GM12878 (cell line): ENCODE measurements around the gene ME3.

Experiments
- EP300 ChIP-seq, 2 experiments: fragments of 150-350 bp in 1 of 2; IDR thresholded peaks; 2 replicates each; pipeline ENCODE4 v1.6.1; 2011 to 2012; ENCODE audit warnings: low read depth in 2 of 2, low read length in 2 of 2, borderline replicate concordance in 1 of 2, improper control_type of control experiment in 1 of 2, inconsistent platforms in 1 of 2; ENCODE audit not compliant: control insufficient read depth in 1 of 2
- JUND ChIP-seq: IDR thresholded peaks from 2 replicates; pipeline ENCODE4 v1.6.1; 2012; ENCODE audit warnings: low read depth, mild to moderate bottlenecking, low read length, improper control_type of control experiment, moderate library complexity
- POLR2A ChIP-seq: IDR thresholded peaks from 2 replicates; pipeline ENCODE4 v1.6.1; 2011; ENCODE audit warnings: low read depth, mild to moderate bottlenecking, low read length
- SIN3A ChIP-seq: IDR thresholded peaks from 2 replicates; pipeline ENCODE4 v1.6.1; 2012; ENCODE audit warnings: low read depth, low read length, improper control_type of control experiment

DNA sequence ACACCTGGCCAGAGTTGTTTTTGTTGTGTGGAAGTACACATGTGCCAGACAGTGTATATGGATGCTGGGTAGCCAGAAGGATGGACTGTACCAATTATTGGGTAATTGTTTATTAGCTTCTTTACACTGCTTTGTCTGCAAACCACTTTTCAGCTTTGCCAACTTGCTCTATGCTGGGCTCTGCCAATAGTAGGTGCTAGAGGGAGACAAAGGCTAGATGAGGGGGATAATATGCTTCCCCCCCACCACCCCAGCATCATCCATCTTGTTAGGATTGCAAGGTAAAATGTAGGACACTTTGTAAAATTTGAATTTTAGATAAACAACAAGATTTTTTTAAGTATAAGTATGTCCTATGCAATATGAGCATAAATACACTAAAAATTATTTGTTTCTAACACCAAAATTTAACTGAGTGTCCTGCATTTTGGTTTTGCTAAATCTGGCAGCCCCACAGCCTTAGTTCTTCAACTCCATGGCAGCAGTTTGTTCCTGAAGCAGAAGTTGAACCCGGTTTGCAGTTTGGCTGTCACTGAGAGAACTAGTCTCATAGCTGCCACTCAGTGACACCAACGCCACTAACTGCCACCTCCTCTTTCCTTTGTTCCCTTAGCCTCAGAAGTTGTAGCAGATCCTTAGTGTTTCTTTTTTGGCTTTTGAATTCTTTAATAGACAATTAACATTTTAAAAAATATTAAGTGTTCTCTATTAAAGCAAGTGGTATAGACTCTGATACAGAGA is 219.0 kb downstream of the ME3 start:
- TF ChIP-seq SIN3A, result no peak
- TF ChIP-seq EP300 (IDR thresholded peaks at IDR 0.05; ENCODE audit: borderline replicate concordance in 1 of 2, control insufficient read depth in 1 of 2, low read depth in 2 of 2, low read length in 2 of 2), result no peak
- TF ChIP-seq JUND, result no peak
- no peak for TF ChIP-seq POLR2A
